Measurements from ENCODE around the gene CSF1.

CSF1 gene

DNA sequence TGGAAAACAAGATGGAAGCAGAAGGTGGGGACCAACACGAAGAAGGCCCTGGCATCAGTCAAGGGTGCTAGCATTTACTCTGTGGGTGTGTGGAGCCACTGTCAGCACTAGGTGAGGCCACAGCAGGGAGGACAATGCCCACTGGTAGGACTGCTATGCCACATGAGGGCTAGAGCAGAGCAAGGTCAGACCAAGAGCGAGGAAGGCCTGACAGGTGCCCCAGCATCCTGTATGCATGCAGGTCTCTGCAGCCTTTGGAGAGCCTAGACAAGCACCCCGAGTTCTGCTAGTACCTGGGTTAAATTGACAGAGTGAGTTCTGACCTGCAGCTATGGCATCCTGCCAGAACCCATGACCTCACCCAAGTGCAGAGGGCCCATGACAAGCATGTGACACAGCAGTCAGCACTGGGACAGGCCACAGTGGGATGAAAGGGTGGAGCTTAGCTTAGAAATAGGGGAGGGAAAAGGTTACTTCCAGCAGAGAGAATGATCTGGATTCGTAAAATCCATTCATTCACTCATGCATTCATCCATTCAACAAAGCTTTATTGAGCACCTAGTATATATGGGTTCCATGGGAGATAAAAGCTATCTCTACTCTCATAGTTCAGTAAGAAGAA is 9.0 kb upstream of the CSF1 start:
- DNase-seq (ENCODE audit: low read depth, low spot score) = no peak

DNA sequence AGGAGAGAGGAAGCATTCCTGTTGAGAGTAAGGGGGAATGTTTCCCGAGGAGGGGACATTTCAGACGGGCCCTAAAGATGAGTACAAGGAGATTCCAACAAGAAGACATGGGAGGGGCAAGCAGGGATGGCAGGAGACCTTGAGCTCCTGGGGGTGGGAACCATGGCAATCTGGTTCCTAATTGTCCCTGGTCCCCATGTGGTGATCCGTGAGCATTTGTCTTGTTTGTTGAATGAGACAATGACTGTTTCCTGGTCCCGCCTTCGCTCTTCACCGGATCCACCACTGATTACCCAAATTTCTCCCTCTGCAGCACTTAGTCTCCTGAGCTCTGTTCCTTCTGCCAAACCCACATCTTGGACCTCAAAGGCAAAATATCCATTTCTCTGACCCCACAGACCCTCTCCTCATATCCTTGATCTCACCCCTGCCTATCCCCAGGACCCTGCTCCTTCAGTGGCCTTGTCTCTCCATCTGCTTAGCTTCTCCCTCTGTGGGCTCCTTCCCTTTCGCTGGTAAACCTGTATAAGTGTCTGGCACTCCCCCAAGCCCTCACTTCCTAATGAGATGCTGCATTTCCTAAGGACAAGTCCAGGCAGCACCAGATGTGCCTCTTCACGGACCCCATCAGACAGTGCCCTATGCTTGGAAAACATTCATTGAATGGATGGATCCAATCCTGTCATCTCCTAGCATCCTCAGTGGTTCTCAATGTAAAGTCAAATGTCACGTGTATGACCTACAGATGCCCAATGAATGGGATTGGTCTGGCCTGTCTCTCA is 8.3 kb upstream of the CSF1 start:
- no peak for DNase-seq (ENCODE audit: low read depth, low spot score)

- no peak for DNase-seq (ENCODE audit: low read depth, low spot score)
Measured at GRCh38 chr1:109903376-109903930, 7.2 kb upstream of the CSF1 start.

DNA sequence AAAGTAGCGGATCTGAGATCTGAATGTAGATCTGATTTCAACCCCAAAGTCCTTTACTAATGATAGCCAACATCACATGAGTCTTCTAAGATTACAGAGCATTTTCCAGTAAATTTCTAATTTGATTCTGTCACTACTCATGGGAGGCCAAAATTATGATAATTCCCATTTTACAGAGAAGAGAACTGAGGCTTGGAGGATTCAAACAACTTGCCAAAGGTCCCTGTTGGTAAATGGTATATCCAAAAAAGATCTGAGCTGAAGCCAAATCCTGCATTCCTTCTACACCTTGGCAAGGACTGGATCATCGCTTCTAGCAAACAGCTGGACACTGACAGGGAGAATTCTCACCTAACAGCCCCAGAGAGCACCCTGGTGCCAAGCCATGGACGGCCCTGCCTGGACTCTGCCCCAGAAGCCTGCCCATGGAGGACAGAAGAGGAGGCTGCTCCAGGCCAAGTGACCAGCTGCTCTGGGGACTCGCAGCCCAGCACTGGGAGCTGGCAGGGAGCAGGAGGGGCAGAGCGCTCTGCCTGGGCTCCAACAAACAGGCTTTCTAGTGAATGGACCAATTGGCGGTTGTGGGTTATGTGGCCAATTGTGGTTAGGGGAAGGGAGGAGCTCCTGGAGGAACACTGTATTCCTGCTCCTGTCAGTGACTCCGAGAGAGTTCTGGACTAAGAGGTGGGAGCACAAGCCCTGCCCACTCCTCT is 6.4 kb upstream of the CSF1 start:
- DNase-seq (ENCODE audit: low read depth, low spot score) = no peak

DNA sequence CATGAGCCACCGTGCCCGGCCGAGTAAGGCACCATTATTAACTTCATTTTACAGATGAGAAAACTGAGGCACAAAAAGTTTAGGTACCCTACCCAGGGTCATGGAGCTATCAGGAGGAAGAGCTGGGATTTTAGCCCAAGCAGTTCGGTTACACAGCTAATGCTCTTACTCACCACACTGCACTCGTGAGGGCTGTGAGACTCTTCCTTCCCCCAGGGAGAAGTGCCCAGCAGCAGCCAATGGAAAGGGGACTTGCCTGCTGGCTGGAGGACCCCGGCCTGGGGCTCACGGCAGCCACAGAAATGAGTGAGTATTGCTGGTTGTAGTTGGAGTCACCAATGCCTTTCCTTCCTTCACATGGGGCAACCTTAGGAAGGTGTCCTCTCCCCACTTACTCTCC is 5.2 kb upstream of the CSF1 start:
- DNase-seq (ENCODE audit: low read depth, low spot score) = no peak

DNA sequence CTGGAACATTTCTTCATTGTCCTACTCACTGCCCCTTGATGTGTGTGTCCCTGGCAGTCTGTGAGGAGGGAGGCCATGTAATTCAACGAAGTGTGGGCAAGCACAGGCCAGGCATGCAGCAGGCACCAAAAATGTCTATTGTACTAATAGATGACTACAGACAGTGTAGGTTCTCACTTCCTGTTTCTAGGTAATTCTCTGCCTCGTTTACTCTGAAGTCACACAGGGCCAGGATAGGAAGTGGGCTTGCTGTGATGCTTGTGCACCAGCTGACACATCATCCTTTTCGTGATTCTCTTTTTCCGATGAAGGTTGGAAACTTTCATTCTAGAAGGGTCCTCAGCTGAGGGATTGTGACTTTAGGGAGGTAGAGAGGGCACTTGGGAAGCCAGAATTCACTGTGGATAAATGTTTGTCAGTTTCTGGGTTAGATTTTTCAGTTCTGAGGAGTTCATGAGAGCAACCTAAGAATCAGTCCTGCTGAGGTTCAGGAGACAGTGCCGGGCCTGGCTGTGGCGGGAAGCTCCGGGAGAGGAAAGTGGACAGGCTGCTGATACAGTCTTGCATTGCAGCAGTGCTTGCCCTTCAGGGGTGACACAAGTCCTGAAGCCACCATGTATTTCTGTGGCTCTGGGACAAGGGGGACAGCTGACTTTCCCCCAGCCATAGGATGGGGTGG is 4.3 kb upstream of the CSF1 start:
- peak; percentile 15 for DNase-seq (ENCODE audit: low read depth, low spot score)

DNA sequence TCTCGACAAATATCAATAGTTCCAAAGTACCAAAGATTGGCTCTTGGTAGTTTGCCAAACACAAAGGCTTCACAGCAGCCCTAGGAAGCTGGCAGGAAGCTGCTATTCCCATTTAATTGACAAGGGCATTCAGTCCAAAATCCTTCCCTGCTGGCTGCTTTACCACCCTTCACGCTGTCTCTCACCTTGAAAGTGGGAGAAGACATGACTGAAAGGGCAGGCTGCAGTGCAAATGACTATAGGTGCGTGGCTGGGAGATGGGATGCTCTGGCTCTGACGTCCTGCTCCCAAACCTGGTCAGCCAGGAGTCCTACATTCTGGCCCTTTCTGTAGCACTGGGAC is 3.8 kb upstream of the CSF1 start:
- DNase-seq (ENCODE audit: low read depth, low spot score) = no peak

DNA sequence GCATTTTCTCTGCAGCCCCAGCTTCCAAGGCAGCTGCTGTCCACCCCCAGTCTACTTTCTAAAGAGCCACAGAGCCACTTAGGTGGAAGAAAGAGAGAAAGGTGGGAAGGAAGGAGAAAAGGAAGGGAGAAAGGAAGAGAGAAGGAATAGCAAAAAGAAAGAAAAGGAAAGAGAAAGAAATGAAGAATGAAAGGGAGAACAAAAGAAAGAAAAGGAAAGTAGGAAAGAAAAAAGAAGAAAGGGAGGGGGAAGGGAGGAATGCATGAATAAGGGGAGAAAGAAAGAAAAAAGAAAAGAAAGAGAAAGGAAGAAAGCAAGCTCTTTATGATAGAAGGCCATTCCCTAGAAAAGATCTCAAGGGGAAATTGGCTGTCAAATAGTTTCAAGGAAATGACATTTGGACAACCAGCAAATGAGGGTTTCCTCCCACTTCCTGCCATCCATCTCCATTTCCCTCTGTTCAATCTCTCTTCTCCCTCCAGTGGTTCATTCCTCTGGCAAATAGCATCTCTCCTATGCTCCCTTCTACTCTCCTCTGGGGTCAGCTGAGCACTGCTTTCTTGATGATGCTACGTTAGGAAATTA is 3.4 kb upstream of the CSF1 start:
- DNase-seq (ENCODE audit: low read depth, low spot score) = no peak

GRCh38 chr1:109908836-109909235 is 1.8 kb upstream of the CSF1 start:
- DNase-seq (ENCODE audit: low read depth, low spot score) = no peak

DNA sequence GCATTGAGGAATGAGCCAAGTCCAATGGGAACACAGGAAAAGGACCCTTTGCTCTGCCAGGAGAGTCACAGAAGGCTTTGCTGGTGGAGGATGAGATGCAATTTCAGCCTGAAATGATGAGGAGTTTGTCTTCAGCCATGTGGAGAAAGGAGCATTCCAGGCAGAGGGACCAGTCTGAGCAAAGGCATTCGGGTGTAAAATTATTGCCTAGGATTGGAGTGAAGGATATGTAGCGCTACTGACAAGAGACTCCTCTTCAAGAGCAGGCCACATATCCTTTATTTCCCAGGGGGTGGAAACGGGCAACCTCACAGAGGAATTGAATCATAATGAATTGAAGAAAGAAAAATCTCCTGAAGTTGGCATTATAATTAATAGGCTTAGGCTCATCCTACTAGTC is 1.1 kb upstream of the CSF1 start:
- DNase-seq (ENCODE audit: low read depth, low spot score) = no peak

DNA sequence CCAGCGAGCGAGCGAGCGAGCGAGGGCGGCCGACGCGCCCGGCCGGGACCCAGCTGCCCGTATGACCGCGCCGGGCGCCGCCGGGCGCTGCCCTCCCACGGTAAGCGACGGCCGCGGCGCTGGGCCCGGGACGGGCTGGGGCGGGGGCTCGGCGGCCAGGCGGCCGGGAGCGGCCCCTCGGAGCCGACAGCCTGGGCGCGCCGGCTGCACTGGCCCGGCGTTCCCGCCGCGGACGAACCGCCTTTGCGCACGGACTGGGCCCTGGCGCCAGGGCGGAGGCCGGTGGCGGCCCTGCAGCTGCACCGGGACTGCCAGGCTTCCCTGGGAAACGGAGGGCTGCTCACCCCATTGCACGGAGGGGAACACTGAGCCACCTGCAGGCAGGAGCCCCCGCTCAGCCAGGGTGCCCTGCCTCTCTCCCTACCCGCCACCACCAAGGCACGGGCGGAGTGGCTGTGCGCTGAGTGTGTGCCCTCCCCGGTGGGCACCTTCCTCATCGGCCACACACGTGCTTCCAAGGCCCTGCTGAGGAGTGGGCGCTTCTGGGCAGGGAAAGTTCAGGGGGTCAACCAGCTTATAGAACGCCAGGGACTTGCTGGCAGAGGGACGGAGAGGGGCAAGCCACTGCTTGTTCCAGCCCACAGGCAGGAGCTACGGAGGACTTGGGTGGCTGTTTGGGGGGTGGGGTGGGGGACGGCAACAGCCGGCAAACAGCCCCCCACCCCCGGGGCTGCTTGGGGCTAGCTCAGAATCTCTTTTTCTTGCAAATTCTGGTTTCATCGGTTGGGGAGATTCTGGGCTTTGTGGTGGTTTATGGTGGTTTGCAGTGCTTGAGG is 532 bp downstream of the CSF1 start:
- DNase-seq (ENCODE audit: low read depth, low spot score) = no peak

GRCh38 chr1:109912214-109912861 is 1.7 kb downstream of the CSF1 start:
- no peak for DNase-seq (ENCODE audit: low read depth, low spot score)

DNA sequence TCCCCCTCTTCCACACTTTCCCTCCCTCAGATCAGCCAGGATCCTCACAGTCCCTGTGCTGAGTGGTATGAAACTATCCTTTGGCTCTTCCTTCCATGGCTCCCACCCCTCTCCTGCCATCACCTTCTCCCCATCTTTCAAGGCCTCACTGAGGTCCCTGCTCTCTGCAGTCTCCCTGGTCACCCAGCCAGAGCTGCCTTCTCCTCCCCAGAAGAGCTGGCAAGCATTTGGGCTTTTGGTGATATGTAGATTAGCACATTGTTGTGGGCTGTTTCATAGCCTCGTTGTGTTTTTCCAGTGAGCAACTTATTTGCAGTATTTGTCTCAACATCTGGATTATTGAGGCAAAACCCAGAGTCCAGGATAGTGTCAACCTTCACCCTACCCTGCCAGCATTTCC is 2.2 kb downstream of the CSF1 start:
- DNase-seq (ENCODE audit: low read depth, low spot score) = no peak

DNA sequence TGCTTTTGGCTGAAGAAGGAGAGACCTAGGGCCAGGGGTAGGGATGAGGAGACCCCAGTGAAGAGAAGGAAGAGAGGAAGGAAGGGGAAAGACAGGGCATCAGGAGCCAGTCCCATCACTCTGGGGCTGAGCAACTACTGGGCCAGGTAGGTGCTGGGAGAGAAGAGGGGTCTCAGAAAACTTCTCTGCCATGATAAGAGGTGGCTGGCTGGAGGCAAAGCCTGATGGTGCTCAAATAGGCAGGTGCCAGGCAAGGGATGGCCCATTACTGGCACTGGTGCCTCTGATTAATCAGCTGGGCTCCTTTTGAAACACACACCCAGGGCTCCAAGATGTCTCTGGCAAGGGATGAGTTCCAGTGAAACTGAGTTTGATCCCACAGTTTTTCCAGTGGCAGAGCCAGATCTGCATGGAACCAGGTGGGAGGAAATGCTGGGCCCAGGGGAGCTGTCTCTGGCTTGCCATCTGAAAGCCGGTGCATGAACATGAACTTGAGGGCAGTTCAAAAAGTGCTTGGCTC is 2.8 kb downstream of the CSF1 start:
- no peak for DNase-seq (ENCODE audit: low read depth, low spot score)

DNA sequence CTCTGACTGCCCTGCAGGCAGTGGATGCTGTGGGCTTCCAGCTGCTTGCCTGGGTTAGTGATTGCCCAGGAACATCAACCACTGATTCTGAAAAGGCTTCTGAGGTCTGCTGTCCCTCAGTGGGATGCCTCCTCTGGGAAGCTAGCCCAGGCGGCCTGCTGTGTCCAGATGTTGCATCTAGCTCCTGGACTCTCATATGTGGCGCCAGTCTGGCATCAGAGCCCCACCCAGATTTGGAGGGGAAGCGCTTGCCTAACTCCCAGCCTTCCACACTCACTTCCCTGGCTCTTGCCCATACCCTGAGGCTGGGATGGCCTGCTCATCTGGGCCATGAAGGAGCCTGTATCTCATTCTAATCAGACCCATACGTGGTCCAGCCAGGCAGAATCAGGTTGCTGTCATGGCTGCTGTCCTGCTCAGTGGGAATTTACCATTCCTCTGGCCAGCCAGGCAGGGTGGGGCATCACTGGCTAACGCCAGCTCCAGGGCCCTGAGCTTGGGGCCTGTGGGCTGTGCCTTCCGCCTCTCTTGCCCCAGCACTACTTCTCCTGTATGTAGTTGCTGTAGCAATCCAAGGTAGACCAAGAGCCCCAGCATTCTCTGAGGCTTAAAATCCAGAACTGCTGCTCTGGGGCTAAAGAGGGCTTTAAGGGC is 4.1 kb downstream of the CSF1 start:
- no peak for DNase-seq (ENCODE audit: low read depth, low spot score)

- DNase-seq (ENCODE audit: low read depth, low spot score) = no peak
Measured at GRCh38 chr1:109917051-109917767, 6.6 kb downstream of the CSF1 start.

DNA sequence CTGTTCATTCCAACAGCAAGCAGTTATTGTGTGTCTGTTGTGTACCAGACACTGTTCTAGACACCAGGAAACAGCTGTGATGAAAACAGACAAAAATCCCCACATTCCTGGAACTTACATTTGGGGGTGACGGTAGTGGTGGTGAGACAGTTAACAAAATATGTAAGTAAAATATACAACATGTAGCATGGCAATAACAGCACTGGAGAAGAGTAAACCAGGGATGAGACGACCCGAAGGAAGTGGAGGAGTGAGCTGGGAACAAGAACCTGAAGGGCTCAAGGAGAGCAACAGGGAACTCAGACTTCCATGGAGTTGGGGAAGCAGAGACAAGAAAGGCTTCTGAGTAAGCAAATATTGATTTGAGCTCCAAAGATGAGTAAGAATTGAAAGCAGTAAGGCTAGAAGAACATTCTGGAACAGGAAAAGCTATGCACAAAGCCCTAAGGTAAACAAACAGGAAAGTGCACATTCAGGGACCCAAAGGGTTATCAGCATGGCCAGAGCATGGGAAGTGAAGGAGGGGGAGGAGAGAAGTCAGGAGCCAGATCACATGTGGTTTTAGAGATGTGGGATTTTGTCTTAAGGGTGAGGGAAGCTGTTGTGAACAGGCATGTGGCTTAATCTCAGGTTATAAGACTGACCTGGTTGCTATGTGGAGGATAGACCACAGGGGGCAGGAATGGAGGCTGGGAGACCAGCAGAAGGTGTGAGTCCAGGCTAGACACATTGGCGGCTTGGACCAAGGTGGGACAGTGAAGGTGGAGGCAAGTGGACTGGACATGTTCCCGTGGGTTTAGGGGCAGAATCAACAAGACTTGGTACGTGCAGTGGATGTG is 7.3 kb downstream of the CSF1 start:
- DNase-seq (ENCODE audit: low read depth, low spot score) = no peak

DNA sequence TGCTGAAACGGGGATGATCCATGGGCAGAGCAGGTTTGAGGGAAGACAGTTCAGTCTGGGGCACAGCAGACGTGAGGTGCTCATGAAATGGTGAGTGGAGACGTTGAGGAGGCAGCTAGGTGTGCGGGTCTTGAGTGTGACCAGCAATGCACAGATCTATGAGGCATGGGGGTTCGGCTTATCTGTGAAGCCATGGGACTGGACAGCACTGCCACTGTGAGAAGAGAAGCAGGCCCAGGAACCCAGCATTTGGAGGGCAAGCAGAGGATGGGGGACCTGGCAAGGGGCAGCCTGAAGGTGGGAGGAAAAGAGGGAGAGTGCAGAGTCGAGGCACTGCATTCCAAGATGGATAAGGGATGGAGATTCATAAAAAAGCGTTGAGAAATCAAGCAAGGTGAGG is 8.0 kb downstream of the CSF1 start:
- DNase-seq (ENCODE audit: low read depth, low spot score) = no peak

Data from activated naive CD8-positive, alpha-beta T cell treated with anti-CD3 and anti-CD28 coated beads, Interleukin-2, amount 50 U/mL, for 16 hours (primary cell).